Panc1 (cell line): ENCODE measurements around the gene ATP1A1. TPM values are rescaled to one million over a fixed set of nuclear protein-coding genes. Genes with fewer than 3 reads are reported as not detected.

Experiments
- ATAC-seq: fragments of 200-7000 bp; cut with Tn5 transposase; 2 replicates; pipeline ENCODE4 v1.9.1; 2020; ENCODE audit warnings: mild to moderate bottlenecking, moderate library complexity
- BruUV-seq: library from RNA; stranded (reverse); fragments of 400-500 nt; replicated peaks from 2 replicates; lab custom pipeline; 2021; lab: Mats Ljungman, UMichigan
- CTCF ChIA-PET: fragments of 300-600 bp; sonication (Branson Sonifier 250); formaldehyde crosslinking; loops from one replicate; lab custom pipeline; 2022; ENCODE audit warnings: antibody characterized with exemption; lab: Charles Lee
- POLR2A ChIA-PET: fragments of 300-600 bp; sonication (Branson Sonifier 250); formaldehyde crosslinking; loops from one replicate; lab custom pipeline; 2022; ENCODE audit warnings: antibody characterized with exemption; lab: Charles Lee
- DNase-seq: peaks from one replicate; pipeline ENCODE4 v3.0.0-alpha.2; 2010; ENCODE audit warnings: low read depth, low spot score
- H3K27ac ChIP-seq: 2 replicates; pipeline ENCODE4 v1.5.1; 2011; ENCODE audit warnings: mild to moderate bottlenecking, low read length, inconsistent platforms
- H3K27me3 ChIP-seq: fragments of 200-500 bp; sonication (Bioruptor generic); 2 replicates; pipeline ENCODE4 v1.6.0; 2014; ENCODE audit warnings: low read length, inconsistent platforms; ENCODE audit not compliant: control insufficient read depth, insufficient read depth
- H3K36me3 ChIP-seq: fragments of 200-500 bp; sonication (Bioruptor generic); 2 replicates; pipeline ENCODE4 v1.5.1; 2014; ENCODE audit warnings: inconsistent platforms, mild to moderate bottlenecking, low read length, moderate library complexity; ENCODE audit not compliant: control insufficient read depth, insufficient read depth
- H3K4me1 ChIP-seq: 2 replicates; pipeline ENCODE4 v1.5.1; 2011; ENCODE audit warnings: inconsistent platforms, mild to moderate bottlenecking, low read length, moderate library complexity; ENCODE audit not compliant: control insufficient read depth, insufficient read depth
- H3K4me3 ChIP-seq, 2 experiments: 2 replicates each; pipeline ENCODE4 v1.5.1; 2011 to 2012; ENCODE audit warnings: low read depth in 2 of 2, low read length in 2 of 2, mild to moderate bottlenecking in 2 of 2, inconsistent platforms in 1 of 2, moderate library complexity in 1 of 2
- H3K9me3 ChIP-seq: fragments of 200-500 bp; sonication (Bioruptor generic); 2 replicates; pipeline ENCODE4 v1.5.1; 2014; ENCODE audit warnings: low read depth, mild to moderate bottlenecking, inconsistent platforms, low read length, moderate library complexity; ENCODE audit not compliant: control insufficient read depth, insufficient read depth
- POLR2AphosphoS5 ChIP-seq: IDR thresholded peaks from 2 replicates; pipeline ENCODE4 v1.6.1; 2012; ENCODE audit warnings: mild to moderate bottlenecking, low read depth, low read length, moderate library complexity
- SIN3A ChIP-seq: IDR thresholded peaks from 2 replicates; pipeline ENCODE4 v1.6.1; 2012; ENCODE audit warnings: low read depth, mild to moderate bottlenecking, low read length, moderate library complexity, borderline replicate concordance; ENCODE audit not compliant: insufficient read depth
- TCF7L2 ChIP-seq: IDR thresholded peaks from 2 replicates; pipeline ENCODE4 v1.6.1; 2011; ENCODE audit warnings: mild to moderate bottlenecking, low read depth, low read length, inconsistent platforms
- in situ Hi-C: cut with HindIII; loops from 2 replicates; pipeline ENCODE4 v1.10.0; 2016; ENCODE audit warnings: low sequenced_read_pairs, low pct_unique_long_range_greater_than_20kb
- intact Hi-C: fragments of 100-400 bp; cut with micrococcal nuclease; formaldehyde crosslinking; loops from one replicate; pipeline ENCODE4 v1.10.0; 2022; ENCODE audit not compliant: unreplicated experiment
- total RNA-seq: library from RNA; stranded (reverse); gene quantifications from one replicate; pipeline ENCODE4 v1.2.1, GENCODE V29; 2021; ENCODE audit not compliant: unreplicated experiment
- TF ChIP-seq, protein P1 (sequence below), 2 experiments: IDR thresholded peaks; 2 replicates each; pipeline ENCODE4 v1.6.1; 2011 to 2012; ENCODE audit warnings: low read depth in 2 of 2, control low read depth in 1 of 2, low read length in 1 of 2, mild to moderate bottlenecking in 1 of 2, moderate library complexity in 1 of 2; ENCODE audit not compliant: insufficient read depth in 1 of 2
- TF ChIP-seq, protein P2 (sequence below): fragments of 450-650 bp; IDR thresholded peaks from 2 replicates; pipeline ENCODE4 v1.5.1; 2017; ENCODE audit warnings: mild to moderate bottlenecking

ATP1A1 gene
- total RNA-seq, 1 experiment from 2014 or later = 131 TPM

GRCh38 chr1:116394270-116394669, 21.2 kb downstream of the ATP1A1 start:
- POLR2A ChIA-PET = no interaction called here
- DNase-seq = no peak
- peaks cover 11% of the 10 kb centered on the region for H3K36me3 ChIP-seq

GRCh38 chr1:116396769-116397168, 23.7 kb downstream of the ATP1A1 start:
- POLR2A ChIA-PET = no interaction called here
- no peaks in the 10 kb centered on the region for H3K4me1 ChIP-seq
- no peak overlapping the region for H3K4me3 ChIP-seq
- in situ Hi-C loops (no loop called here), intact Hi-C loops (no loop called here)
- H3K36me3 ChIP-seq = peaks cover 12% of the 10 kb centered on the region
- TF ChIP-seq POLR2AphosphoS5 = no peak
- TF ChIP-seq, protein P1, sequence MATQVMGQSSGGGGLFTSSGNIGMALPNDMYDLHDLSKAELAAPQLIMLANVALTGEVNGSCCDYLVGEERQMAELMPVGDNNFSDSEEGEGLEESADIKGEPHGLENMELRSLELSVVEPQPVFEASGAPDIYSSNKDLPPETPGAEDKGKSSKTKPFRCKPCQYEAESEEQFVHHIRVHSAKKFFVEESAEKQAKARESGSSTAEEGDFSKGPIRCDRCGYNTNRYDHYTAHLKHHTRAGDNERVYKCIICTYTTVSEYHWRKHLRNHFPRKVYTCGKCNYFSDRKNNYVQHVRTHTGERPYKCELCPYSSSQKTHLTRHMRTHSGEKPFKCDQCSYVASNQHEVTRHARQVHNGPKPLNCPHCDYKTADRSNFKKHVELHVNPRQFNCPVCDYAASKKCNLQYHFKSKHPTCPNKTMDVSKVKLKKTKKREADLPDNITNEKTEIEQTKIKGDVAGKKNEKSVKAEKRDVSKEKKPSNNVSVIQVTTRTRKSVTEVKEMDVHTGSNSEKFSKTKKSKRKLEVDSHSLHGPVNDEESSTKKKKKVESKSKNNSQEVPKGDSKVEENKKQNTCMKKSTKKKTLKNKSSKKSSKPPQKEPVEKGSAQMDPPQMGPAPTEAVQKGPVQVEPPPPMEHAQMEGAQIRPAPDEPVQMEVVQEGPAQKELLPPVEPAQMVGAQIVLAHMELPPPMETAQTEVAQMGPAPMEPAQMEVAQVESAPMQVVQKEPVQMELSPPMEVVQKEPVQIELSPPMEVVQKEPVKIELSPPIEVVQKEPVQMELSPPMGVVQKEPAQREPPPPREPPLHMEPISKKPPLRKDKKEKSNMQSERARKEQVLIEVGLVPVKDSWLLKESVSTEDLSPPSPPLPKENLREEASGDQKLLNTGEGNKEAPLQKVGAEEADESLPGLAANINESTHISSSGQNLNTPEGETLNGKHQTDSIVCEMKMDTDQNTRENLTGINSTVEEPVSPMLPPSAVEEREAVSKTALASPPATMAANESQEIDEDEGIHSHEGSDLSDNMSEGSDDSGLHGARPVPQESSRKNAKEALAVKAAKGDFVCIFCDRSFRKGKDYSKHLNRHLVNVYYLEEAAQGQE (IDR thresholded peaks at IDR 0.05; ENCODE audit: insufficient read depth in 1 of 2, low read depth in 2 of 2, low read length in 1 of 2) = no peak
- no peak for TF ChIP-seq SIN3A
- TF ChIP-seq, protein P2, sequence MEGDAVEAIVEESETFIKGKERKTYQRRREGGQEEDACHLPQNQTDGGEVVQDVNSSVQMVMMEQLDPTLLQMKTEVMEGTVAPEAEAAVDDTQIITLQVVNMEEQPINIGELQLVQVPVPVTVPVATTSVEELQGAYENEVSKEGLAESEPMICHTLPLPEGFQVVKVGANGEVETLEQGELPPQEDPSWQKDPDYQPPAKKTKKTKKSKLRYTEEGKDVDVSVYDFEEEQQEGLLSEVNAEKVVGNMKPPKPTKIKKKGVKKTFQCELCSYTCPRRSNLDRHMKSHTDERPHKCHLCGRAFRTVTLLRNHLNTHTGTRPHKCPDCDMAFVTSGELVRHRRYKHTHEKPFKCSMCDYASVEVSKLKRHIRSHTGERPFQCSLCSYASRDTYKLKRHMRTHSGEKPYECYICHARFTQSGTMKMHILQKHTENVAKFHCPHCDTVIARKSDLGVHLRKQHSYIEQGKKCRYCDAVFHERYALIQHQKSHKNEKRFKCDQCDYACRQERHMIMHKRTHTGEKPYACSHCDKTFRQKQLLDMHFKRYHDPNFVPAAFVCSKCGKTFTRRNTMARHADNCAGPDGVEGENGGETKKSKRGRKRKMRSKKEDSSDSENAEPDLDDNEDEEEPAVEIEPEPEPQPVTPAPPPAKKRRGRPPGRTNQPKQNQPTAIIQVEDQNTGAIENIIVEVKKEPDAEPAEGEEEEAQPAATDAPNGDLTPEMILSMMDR = no peak
- no peak for TF ChIP-seq TCF7L2
- BruUV-seq = no TSS peak
- CTCF ChIA-PET = no interaction called here
- H3K27me3 ChIP-seq = no peaks in the 10 kb centered on the region
- DNase-seq (no peak), ATAC-seq (no peak)
- H3K9me3 ChIP-seq = no peaks in the 10 kb centered on the region
- H3K27ac ChIP-seq = no peak overlapping the region

More at GRCh38 chr1:116394270-116394669, 21.2 kb downstream of the ATP1A1 start:
- H3K4me3 ChIP-seq = no peak overlapping the region
- H3K27me3 ChIP-seq = no peaks in the 10 kb centered on the region
- no peak overlapping the region for H3K27ac ChIP-seq
- ATAC-seq = no peak
- no peaks in the 10 kb centered on the region for H3K4me1 ChIP-seq
- TF ChIP-seq TCF7L2 (no peak), POLR2AphosphoS5 (no peak), SIN3A (no peak)
- TF ChIP-seq, protein P1 (IDR thresholded peaks at IDR 0.05; ENCODE audit: insufficient read depth in 1 of 2, low read depth in 2 of 2, low read length in 1 of 2) = no peak
- TF ChIP-seq, protein P2 = no peak
- no peaks in the 10 kb centered on the region for H3K9me3 ChIP-seq
- no TSS peak for BruUV-seq
- intact Hi-C loops (no loop called here), in situ Hi-C loops (no loop called here)
- CTCF ChIA-PET = no interaction called here
